Left colon (tissue), 2 donors: ENCODE results near the gene ZNF672. TPM values are rescaled to one million over a fixed set of nuclear protein-coding genes. Genes with fewer than 3 reads are reported as not detected.

Experiments used
- ATAC-seq: fragments of 200-7000 bp; cut with Tn5 transposase; one replicate; pipeline ENCODE4 v1.9.1; 2020; ENCODE audit warnings: mild to moderate bottlenecking, moderate library complexity
- DNase-seq, 2 donors: peaks; one replicate each; pipeline ENCODE4 v3.0.0-alpha.2; 2020
- intact Hi-C, 2 donors: fragments of 100-400 bp; cut with DNase I in 1 of 2; cut with micrococcal nuclease in 1 of 2; formaldehyde crosslinking; loops; one replicate each; pipeline versions ENCODE4 v1.11.2 to v1.14.0; 2022; cut with DNase I, micrococcal nuclease
- total RNA-seq, 2 donors: library from RNA; stranded (reverse); fragmentation: NEBNext Ultra II Directional; extraction: Animal tissue kit (Norgen Biotek cat#: 25700); gene quantifications; one replicate each; pipeline ENCODE4 v1.2.1, GENCODE V29; 2021
- donor health status: DM: no; HTN: no; CAD: no.
- donor health status: DM: yes; HTN: yes; CAD: no.

ZNF672 gene
- total RNA-seq, 2 donors from 2014 or later, result 32.9 to 36.2 TPM

GRCh38 chr1:248849152-248849551 lies 11.1 kb downstream of the ZNF672 start:
- intact Hi-C loops, result no loop called here
- ATAC-seq (no peak), DNase-seq (no peak)

GRCh38 chr1:248849637-248850036 lies 11.6 kb downstream of the ZNF672 start:
- intact Hi-C loops, result no loop called here
- no peak for DNase-seq
- ATAC-seq, result no peak

DNA sequence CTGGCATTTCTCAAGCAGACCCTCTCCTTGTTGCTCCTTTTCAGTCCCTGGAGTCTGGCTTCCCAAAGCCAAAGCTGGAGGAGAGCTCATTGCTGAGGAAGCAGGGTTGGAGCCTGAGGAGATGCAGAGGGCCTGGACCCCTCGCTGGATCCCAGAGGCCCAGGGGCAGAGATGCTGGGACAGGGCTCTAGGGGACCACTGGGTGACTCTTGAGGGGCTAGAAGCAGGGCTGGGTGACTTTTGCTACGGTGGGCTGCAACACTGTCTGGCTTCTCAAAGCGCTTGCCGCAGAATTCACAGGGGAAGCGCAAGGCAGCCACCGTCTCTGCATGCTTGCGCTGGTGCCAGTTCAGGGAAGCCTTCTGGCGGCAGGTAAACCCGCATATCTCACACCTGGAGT lies 12.1 kb downstream of the ZNF672 start:
- DNase-seq, result no peak
- ATAC-seq, result no peak
- intact Hi-C loops, result no loop called here

- ATAC-seq (no peak), DNase-seq (no peak)
- intact Hi-C loops, result no loop called here
Measured at GRCh38 chr1:248850536-248851251, 12.7 kb downstream of the ZNF672 start.

- DNase-seq (no peak), ATAC-seq (peak; percentile 3)
- intact Hi-C loops, result no loop called here
Measured at GRCh38 chr1:248851390-248851789, 13.4 kb downstream of the ZNF672 start.

DNA sequence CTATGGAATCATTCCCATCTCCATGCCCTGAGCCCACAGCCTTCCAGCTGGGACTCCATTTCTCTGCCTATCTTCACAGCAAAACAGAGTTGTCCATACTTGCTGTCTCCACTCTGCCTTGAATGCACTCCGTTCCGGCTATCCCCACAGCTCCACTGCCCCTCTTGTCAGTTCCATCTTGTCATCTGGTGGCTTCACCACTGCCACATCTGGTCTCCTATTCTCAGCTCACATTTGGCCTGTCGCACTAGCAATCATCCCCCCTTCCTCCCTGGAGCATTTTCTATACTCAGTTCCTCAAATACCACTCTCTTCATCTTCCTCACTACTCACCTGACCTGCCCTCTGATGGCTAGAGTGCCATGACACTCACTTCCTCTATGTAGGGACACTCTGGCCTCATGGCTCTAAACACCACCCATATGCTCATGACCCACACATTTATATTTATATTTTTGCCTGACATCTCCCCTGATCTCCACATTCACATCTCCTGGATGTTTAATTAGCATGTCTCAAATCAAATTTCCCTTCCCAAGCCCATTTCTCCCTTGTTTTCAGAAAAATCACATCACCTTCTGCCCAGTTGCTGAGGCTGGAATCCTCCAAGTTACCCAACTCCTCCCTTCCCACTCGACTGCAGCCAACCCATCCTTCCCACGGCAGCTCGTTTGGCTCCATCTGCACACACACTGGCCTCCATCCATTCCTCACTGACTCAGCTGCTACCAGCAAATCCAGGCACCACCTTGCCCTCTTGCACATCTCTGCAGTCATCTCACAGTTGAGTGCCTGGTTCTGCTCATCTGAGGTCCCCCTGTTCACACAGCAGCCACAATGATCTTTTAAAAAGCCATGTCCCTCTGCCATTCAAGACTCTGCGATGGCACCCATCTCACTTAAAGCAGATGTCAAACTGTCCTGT lies 14.7 kb downstream of the ZNF672 start:
- ATAC-seq (no peak), DNase-seq (no peak)
- intact Hi-C loops, result no loop called here

GRCh38 chr1:248853663-248854375 lies 15.8 kb downstream of the ZNF672 start:
- intact Hi-C loops, result no loop called here
- DNase-seq, result no peak
- ATAC-seq, result no peak

- no peak for ATAC-seq
- no peak for DNase-seq
- intact Hi-C loops, result no loop called here
Measured at GRCh38 chr1:248855580-248855979, 17.6 kb downstream of the ZNF672 start.

DNA sequence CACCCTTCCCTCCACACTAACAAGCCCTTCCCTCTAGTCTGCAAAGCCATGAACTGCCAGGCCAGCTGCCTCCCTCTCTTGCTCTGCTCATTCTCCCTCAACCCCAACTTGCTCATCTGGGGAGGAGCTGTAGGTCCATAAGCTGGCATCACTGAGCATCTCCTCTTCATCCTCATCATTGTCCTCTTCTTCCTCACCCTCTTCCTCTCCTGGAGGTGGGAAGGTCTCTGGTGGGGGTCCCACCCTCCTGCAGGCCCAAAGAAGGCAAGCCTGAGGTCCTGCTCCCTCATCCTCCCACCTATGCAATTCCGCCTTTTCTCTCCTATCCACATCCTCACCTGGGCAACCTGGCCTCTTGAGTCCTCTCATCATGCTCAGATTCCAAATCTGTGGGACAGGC lies 18.2 kb downstream of the ZNF672 start:
- intact Hi-C loops, result no loop called here
- no peak for DNase-seq
- no peak for ATAC-seq

DNA sequence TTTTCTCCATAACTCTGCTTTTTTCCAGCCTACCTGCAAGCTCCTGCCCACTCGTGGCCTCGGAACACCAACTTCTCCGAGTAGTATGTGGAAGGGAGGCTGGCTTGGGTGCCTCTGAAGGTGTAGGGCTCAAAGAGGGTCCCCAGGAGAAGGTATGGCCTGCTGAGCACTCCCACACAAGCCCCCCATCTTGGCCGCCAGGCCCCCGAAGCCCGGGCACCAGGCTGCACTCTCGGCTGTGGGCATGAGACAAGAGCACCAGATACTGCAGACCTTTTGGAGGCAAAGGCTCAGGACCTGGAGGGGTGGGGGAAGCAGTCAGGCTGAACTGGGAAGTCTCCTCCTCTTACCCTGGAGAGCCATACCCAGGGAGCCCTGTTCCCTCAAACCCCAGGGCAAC lies 19.2 kb downstream of the ZNF672 start:
- no peak for ATAC-seq
- DNase-seq, result no peak
- intact Hi-C loops, result no loop called here

GRCh38 chr1:248857749-248858095 lies 19.7 kb downstream of the ZNF672 start:
- DNase-seq (no peak), ATAC-seq (peak; percentile 0)
- intact Hi-C loops, result no loop called here

DNA sequence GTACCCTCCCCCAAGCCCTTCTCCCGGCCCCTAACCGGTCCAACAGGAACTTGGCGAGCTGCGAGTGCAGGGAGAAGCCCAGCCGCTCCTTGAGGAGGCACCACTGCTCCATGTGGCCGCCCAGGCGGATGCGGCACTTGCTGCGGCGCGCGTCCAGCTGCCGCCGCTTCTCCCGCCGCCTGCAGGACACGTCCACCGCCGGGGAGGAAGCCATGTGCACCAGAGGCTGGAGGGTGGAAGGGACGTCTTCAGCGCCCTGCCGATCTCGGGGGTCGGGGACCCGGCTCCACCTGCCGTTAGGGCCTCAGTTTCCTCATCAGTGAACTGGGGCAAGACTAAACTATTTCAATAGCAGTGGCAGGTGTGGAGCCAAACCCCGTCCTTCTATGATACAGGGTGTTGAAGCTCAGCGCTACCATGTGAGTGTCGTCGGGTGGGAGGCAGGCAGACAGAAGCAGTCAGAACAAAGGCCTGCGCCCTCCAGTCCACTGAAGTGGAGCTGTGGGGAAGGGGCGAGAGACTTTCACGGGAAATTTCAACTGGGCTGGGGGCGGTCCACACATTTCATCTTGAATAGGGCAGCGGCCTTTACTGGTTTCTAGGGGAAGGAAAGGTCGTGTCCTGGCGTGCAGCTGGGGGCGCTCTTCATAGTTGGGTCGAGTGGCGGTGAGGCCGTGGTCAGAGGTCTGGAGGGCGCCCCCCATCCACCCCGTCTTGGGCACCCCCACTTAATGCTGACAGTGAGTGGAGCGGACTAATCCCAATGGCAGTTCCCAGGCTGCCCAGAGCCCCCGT lies 20.3 kb downstream of the ZNF672 start:
- intact Hi-C loops, result no loop called here
- ATAC-seq (peak; percentile 70), DNase-seq (peak; percentile 76 to 80)

GRCh38 chr1:248858891-248859889 lies 21.2 kb downstream of the ZNF672 start, which contains the start of gene ZNF692:
Gene ZNF692, minus strand, starts transcription at chr1:248859085. Its CDS starts 776 bp downstream, at chr1:248858309.
- intact Hi-C loops, result no loop called here
- peak; percentile 85 for ATAC-seq
- peak; percentile 98 to 99 for DNase-seq

- intact Hi-C loops, result no loop called here
- ATAC-seq, result no peak
- no peak for DNase-seq
Measured at GRCh38 chr1:248860007-248860406, 22.0 kb downstream of the ZNF672 start.

DNA sequence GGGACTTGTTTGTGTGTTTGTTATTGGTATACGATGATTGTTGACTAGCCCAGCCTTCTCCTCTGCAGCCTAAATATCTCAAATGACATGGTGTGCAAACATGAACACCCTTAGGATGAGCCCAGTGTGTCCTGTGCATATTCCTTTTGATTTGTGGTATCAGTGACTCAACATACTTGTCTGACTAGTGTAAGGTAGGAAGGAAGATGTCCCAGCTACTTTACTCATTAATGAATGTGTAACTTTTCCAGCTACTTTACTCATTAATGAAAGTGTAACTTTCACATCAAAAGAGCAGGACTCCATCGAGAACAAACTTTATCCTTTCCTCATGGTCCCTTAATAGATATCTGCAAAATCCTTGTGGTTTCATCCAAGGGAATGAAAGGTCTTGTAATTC lies 23.6 kb downstream of the ZNF672 start:
- intact Hi-C loops, result no loop called here
- ATAC-seq (no peak), DNase-seq (no peak)

DNA sequence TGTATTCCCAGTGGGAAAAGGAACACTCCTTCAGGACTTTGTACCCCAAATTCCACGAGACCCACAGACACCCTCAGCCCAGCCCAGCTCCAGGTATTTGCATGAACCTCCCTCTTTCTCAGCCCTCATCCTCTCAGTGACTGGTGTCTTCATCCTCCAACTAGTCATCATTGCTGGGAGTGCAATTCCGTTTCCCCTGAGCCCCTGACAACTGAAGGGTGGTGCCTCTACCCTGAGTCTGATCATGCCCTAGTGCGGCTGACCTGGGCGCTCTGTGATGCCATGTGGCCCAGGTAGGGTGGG lies 24.6 kb downstream of the ZNF672 start:
- DNase-seq (no peak), ATAC-seq (no peak)
- intact Hi-C loops, result no loop called here

- DNase-seq, result peak; percentile 93 to 96
- peak; percentile 76 for ATAC-seq
- intact Hi-C loops, result no loop called here
Measured at GRCh38 chr1:248862998-248863881, 25.2 kb downstream of the ZNF672 start.
